Stimulated activated CD8-positive, alpha-beta memory T cell treated with anti-CD3 and anti-CD28 coated beads, Interleukin-4, amount 100 ng/mL, for 4 hours (primary cell): ENCODE data around the gene FYB1.

ENCODE experiments used
- DNase-seq, 2 donors: peaks; one replicate each; pipeline ENCODE4 v3.0.0-alpha.2; 2020; ENCODE audit warnings: low read depth in 2 of 2, low spot score in 1 of 2

FYB1 gene

GRCh38 chr5:39164016-39164415, 55.3 kb downstream of the FYB1 start:
- DNase-seq, result no peak

GRCh38 chr5:39161578-39161977, 57.8 kb downstream of the FYB1 start:
- no peak for DNase-seq

DNA sequence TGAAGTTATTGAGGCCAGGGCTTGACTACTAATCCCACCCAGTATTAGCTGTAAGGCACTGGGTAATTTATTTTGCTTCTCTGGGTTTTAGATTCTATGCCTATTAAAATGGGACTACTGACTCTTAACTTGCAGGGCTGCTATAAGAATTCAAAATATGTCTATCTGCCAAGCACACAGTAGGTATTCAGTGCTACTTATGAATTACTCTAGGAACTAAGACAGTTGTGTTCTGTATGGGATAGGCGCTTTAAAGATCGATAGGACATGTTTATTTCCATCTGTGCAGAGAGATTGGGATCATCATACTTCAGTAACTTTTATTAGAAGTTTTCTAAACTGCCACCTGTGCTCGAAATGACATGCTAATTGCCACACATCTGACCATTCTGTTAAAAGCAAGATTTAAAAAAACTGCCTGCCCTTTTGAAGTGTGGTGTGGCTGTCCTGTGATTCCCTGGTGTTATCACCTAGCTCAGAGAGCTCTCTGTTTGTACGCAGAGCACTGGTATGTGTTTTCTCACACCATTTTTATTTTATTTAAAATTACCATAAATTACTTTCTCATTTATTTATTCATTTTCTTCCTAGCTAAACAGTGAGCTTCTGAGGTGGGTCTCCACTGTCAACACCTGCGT, 58.7 kb downstream of the FYB1 start:
- DNase-seq, result no peak

DNA sequence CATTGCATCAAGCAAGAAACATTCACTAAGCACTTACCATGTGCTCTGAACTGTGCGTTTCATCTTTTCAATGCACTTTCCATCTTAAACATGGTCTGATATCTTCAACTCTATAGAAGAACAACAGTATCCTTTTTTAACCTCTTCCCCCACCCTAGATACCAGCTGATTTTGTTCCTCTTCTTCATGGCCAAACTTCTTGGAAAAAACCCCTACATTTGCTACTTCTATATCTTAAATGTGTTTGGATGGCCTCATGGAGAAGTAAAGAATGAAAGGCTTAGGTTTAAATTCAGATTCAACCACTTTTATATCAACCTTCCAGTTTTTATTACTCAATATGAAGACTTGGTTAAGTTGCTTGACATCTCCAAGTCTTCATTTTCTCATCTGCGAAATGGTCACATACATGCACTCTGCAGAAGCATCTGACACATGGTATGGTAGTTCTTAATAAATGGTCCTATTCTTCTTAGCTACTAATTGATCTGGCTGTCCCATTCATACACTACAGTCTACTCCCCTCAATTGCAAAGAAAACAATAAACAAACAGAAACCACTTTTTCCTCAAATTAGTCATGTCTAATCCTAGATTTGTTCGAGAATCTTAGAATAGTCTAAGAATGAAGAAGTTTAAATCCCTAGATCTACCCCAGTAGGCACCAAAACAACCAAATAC, 59.4 kb downstream of the FYB1 start:
- DNase-seq, result no peak

DNA sequence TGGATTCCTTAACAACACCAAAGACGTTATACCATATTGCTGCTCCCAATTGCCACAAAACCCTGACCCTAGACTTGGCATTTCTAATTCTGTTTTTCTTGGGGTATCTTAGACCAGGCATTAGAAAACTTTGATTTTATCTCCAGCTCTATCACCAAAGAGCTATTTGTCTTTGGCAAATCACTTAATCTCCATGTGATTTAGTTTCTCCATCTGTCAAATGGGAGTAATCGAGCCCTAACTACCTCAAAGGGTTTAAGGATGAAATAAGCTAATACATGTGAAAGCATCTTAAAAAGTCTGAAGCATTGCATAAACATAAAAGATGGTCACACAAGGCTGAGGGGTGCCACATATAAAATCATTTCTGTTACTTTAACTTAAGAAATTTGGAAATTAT, 60.6 kb downstream of the FYB1 start:
- no peak for DNase-seq

- DNase-seq, result no peak
Measured at GRCh38 chr5:39158127-39158593, 61.2 kb downstream of the FYB1 start.

- DNase-seq, result no peak
Measured at GRCh38 chr5:39157701-39158100, 61.7 kb downstream of the FYB1 start.

DNA sequence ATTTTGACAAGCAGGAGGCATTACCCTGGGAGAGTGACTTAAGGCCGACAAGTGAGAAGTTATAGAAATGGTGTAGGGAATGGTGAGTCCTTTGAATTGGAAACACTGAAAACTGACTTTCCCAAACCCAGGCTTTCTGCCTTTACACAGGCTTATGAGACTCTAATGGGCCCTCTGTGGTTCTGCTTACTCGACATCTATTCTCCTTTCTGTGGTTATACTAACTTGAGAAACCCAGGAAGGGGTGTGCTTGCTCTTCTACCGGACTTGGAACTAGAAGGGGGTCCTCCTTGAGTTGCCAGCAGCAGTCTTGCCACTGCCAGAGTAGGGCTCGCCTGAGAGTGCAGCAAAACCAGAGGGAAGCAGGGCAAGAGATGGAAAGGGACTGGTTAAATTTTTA, 63.3 kb downstream of the FYB1 start:
- DNase-seq, result no peak

- DNase-seq, result no peak
Measured at GRCh38 chr5:39151745-39152144, 67.6 kb downstream of the FYB1 start.

GRCh38 chr5:39149966-39150365, 69.4 kb downstream of the FYB1 start:
- DNase-seq, result no peak

GRCh38 chr5:39148983-39149534, 70.3 kb downstream of the FYB1 start:
- no peak for DNase-seq

- no peak for DNase-seq
Measured at GRCh38 chr5:39146831-39147540, 72.4 kb downstream of the FYB1 start.

GRCh38 chr5:39143151-39143860, 76.1 kb downstream of the FYB1 start:
- DNase-seq, result no peak

- no peak for DNase-seq
Measured at GRCh38 chr5:39140558-39141168, 78.7 kb downstream of the FYB1 start.

- no peak for DNase-seq
Measured at GRCh38 chr5:39138892-39139291, 80.5 kb downstream of the FYB1 start.

DNA sequence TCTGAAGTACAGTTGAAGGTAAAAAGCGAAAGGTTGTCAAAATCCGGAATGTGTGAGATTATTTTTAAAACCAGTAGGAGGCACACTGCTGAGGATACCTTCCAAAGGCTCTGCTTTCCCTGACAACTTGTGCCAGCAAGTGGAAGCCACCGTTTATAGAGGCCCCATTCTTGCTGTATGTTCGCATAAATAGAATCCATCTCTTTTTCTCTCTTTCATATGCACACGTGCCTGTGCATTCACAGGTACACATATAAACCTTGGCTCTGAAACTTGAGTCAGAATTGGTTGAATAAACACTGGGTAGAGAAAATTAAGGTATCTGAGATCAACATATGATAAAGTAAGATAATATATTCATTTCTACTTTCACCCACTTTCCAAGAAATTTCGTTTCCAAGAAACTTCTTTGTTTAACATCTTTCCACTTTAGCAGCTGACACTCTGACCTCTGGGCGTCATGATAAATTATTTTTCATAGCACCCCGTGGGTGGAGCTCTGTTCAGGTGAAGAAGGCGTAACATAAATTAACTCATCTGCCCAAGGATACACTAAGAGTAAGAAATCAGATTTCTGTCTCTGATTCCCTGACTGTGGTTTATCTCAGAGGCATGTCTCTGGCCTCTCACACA, 81.4 kb downstream of the FYB1 start:
- DNase-seq, result no peak

DNA sequence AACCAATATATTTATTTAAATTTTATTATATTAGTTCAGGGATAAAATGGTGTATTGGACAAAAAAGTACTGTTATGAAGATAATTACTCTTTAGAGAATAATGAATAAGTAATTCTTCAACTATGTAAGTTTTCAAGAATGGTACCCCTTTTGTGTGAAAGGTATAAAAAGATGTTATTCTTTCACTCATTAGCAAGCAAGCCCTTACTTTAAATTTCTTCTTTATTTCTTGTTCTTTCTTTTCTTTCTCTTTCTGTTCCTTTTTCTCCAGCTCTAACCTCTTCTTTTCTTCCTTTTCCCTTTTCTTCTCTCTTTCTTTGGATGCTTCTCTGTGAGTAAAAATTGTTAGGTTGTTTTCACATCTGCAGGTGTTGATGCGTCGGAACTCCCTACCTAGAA, 82.0 kb downstream of the FYB1 start:
- no peak for DNase-seq

DNA sequence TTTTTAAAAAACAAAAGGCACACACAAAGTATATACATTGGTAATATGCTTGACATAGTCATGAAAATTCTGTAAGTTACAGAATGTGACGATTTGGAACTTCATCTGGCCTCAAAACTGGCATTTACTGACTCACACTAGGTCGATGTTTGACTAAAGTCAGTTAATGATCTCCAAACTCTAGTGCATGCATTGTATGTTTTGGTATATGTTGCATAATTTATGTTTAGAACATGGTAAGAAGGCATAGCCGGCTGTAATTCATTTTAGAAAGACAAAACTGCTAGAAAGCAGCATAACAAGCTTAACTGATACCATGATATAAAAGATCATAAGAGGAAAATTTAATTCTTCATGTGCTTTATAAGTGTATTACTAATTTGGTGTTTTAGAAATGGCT, 86.6 kb downstream of the FYB1 start:
- no peak for DNase-seq

GRCh38 chr5:39132128-39132447, 87.3 kb downstream of the FYB1 start:
- DNase-seq, result no peak

GRCh38 chr5:39131210-39132127, 87.9 kb downstream of the FYB1 start:
- no peak for DNase-seq
